ENCODE measurements around the gene PRR16.
"Not testable (repeated sequence)": the region's sequence is repeated elsewhere in the genome, so short reads cannot be mapped to it uniquely, and the experiment has no call there.

The PRR16 gene

GRCh38 chr5:120463991-120464626 is at the start of gene PRR16:
PRR16 (plus strand) TSS chr5:120464300.
- TF ChIP-seq CREB5 (CRISPR knock-in tag; IDR thresholded peaks at IDR 0.05; ENCODE audit: low read depth), result no peak
- 0 out of 2 replicates have a peak, but pooled peaks have one; percentile 17 for TF ChIP-seq ZFP3 (CRISPR knock-in tag; IDR thresholded peaks at IDR 0.05)
- peak; percentile 88 for ATAC-seq

- TF ChIP-seq TOX (CRISPR knock-in tag; IDR thresholded peaks at IDR 0.05; ENCODE audit: borderline replicate concordance) (no peak), BACH2 (CRISPR knock-in tag; IDR thresholded peaks at IDR 0.05; ENCODE audit: borderline replicate concordance) (no peak), SNAI2 (CRISPR knock-in tag; IDR thresholded peaks at IDR 0.05) (no peak), OSR1 (CRISPR knock-in tag; IDR thresholded peaks at IDR 0.05) (no peak), CSDC2 (CRISPR knock-in tag; IDR thresholded peaks at IDR 0.05) (no peak), ARNTL (CRISPR knock-in tag; IDR thresholded peaks at IDR 0.05; ENCODE audit: borderline replicate concordance, low read depth) (no peak), ZC3H10 (CRISPR knock-in tag; IDR thresholded peaks at IDR 0.05) (no peak), RARB (CRISPR knock-in tag; IDR thresholded peaks at IDR 0.05) (no peak), ZFP30 (CRISPR knock-in tag; IDR thresholded peaks at IDR 0.05) (no peak)
- TF ChIP-seq, protein P1, sequence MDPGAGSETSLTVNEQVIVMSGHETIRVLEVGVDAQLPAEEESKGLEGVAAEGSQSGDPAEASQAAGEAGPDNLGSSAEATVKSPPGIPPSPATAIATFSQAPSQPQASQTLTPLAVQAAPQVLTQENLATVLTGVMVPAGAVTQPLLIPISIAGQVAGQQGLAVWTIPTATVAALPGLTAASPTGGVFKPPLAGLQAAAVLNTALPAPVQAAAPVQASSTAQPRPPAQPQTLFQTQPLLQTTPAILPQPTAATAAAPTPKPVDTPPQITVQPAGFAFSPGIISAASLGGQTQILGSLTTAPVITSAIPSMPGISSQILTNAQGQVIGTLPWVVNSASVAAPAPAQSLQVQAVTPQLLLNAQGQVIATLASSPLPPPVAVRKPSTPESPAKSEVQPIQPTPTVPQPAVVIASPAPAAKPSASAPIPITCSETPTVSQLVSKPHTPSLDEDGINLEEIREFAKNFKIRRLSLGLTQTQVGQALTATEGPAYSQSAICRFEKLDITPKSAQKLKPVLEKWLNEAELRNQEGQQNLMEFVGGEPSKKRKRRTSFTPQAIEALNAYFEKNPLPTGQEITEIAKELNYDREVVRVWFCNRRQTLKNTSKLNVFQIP (CRISPR knock-in tag; IDR thresholded peaks at IDR 0.05; ENCODE audit: borderline replicate concordance, low read depth), result no peak
- no peak for ATAC-seq
These were observed 48.1 kb upstream of the PRR16 start for GRCh38 chr5:120415985-120416384.

- ATAC-seq, result peak; percentile 62
- TF ChIP-seq CREB5 (CRISPR knock-in tag; IDR thresholded peaks at IDR 0.05; ENCODE audit: low read depth) (no peak), ISL1 (CRISPR knock-in tag; IDR thresholded peaks at IDR 0.05) (peak; percentile 68), TOX (CRISPR knock-in tag; IDR thresholded peaks at IDR 0.05; ENCODE audit: borderline replicate concordance) (0 out of 2 replicates have a peak, but pooled peaks have one; percentile 26), ZNF565 (CRISPR knock-in tag; conservative IDR thresholded peaks at IDR 0.05; ENCODE audit: low read depth) (no peak)
- TF ChIP-seq, protein P2, sequence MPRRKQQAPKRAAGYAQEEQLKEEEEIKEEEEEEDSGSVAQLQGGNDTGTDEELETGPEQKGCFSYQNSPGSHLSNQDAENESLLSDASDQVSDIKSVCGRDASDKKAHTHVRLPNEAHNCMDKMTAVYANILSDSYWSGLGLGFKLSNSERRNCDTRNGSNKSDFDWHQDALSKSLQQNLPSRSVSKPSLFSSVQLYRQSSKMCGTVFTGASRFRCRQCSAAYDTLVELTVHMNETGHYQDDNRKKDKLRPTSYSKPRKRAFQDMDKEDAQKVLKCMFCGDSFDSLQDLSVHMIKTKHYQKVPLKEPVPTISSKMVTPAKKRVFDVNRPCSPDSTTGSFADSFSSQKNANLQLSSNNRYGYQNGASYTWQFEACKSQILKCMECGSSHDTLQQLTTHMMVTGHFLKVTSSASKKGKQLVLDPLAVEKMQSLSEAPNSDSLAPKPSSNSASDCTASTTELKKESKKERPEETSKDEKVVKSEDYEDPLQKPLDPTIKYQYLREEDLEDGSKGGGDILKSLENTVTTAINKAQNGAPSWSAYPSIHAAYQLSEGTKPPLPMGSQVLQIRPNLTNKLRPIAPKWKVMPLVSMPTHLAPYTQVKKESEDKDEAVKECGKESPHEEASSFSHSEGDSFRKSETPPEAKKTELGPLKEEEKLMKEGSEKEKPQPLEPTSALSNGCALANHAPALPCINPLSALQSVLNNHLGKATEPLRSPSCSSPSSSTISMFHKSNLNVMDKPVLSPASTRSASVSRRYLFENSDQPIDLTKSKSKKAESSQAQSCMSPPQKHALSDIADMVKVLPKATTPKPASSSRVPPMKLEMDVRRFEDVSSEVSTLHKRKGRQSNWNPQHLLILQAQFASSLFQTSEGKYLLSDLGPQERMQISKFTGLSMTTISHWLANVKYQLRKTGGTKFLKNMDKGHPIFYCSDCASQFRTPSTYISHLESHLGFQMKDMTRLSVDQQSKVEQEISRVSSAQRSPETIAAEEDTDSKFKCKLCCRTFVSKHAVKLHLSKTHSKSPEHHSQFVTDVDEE (CRISPR knock-in tag; IDR thresholded peaks at IDR 0.05), result no peak
These were observed 45.0 kb upstream of the PRR16 start for GRCh38 chr5:120419127-120419526.

GRCh38 chr5:120426633-120427275 is 37.3 kb upstream of the PRR16 start:
- ATAC-seq, result not testable (repeated sequence)

GRCh38 chr5:120430572-120430971 is 33.5 kb upstream of the PRR16 start:
- no peak for ATAC-seq
- no peak for TF ChIP-seq ZFP30 (CRISPR knock-in tag; IDR thresholded peaks at IDR 0.05)
- TF ChIP-seq ISL1 (CRISPR knock-in tag; IDR thresholded peaks at IDR 0.05), result no peak
- no peak for TF ChIP-seq SNAI2 (CRISPR knock-in tag; IDR thresholded peaks at IDR 0.05)
- TF ChIP-seq CSDC2 (CRISPR knock-in tag; IDR thresholded peaks at IDR 0.05), result no peak
- TF ChIP-seq, protein P1 (CRISPR knock-in tag; IDR thresholded peaks at IDR 0.05; ENCODE audit: borderline replicate concordance, low read depth), result no peak
- TF ChIP-seq OSR1 (CRISPR knock-in tag; IDR thresholded peaks at IDR 0.05), result no peak
- no peak for TF ChIP-seq TCF4 (CRISPR knock-in tag; IDR thresholded peaks at IDR 0.05; ENCODE audit: borderline replicate concordance)
- TF ChIP-seq TOX (CRISPR knock-in tag; IDR thresholded peaks at IDR 0.05; ENCODE audit: borderline replicate concordance), result no peak
